Measurements from ENCODE around the gene TBATA. TPM values are rescaled to one million over a fixed set of nuclear protein-coding genes. Genes with fewer than 3 reads are reported as not detected.
"Not testable (repeated sequence)": the region's sequence is repeated elsewhere in the genome, so short reads cannot be mapped to it uniquely, and the experiment has no call there.

Gene TBATA
- total RNA-seq, 2 experiments from 2014 or later = not detected

DNA sequence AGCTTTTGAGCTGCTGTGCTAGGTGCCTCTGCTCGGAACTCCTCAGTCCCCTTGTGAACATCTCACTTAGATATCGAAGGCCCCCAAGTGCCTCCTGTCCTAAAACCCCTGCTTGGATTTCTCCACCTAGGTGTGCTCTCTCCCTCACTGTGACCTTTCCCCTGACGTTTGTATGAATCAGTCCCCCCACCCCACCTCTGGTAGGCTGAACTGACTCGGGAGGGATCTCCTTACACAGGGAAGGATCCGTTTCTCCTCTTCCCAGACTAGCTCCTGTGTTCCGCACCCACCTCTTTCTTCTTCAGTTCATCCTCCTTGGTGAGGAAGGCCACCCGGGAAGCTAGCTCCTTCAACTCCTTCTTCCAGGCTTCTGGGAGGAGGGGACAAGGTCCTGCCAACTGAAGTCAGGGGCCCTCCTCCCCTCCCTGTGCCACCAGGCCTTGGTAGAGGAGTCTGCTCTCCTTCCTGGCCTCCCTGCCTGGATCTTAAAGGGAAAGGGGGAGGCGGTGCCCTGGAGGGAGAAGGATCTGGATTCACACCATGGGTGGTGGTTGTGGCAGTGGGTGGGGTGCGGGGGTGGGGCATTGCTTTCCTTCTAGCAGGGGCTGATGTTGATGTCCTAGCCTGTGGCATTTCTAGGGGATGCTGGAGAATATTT lies 6.8 kb downstream of the TBATA start:
- Mint-ChIP-seq H3K36me3 (ENCODE audit: low read depth) (no peaks in the 10 kb centered on the region), H3K4me1 (no peaks in the 10 kb centered on the region), H3K27ac (no peak overlapping the region), H3K9me3 (ENCODE audit: low read depth) (no peaks in the 10 kb centered on the region), H3K4me3 (no peak overlapping the region), H3K27me3 (peaks cover 3% of the 10 kb centered on the region)
- ChIA-PET CTCF (no interaction called here), POLR2A (no interaction called here)
- ATAC-seq (no peak), DNase-seq (no peak)
- intact Hi-C loops (cut with DNase I, micrococcal nuclease) = no loop called here

DNA sequence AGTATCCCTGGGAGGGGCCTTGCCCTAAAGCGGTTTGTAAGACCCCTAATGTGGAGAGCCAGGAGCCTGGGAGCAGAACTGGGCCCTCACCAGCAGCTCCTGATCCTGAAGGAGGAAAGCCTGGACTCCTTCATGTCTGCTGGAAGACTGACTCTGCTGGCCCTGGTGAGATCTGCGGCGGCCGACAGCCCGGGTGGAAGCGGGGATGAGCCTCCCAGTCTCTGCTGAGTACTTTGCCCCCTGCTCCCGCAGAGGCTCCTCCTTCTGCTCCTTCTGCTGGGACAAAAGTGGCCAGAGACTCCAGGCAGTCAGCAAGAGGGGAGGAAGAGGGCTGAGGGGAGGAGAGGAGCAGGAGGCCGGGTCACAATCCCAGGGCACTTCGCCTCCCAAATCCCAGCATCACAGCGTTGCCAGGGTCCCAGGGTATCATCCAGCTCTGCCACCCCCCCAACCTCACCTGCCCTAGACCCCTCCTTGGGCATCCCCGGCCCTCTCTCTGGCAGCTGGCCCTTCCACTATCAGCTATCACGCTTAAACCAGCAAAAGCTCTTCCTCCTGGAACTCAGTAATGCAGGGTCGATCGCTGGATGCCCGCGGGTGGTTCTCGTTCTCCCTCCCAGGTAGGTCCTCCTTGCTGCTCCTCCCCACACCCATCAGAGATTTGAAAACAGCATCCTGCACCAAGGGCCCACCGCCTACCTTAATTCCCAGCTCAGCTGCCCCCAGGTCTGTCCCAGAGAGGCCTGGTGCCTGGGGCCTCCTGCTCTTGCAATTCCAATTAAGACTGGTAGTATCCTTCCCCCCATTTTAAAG lies 7.9 kb downstream of the TBATA start:
- CTCF ChIA-PET = no interaction called here
- intact Hi-C loops (cut with DNase I, micrococcal nuclease) = no loop called here
- DNase-seq = no peak
- ATAC-seq = no peak
- no peaks in the 10 kb centered on the region for H3K36me3 Mint-ChIP-seq (ENCODE audit: low read depth)
- H3K27me3 Mint-ChIP-seq = no peaks in the 10 kb centered on the region
- POLR2A ChIA-PET = no interaction called here
- no peak overlapping the region for H3K27ac Mint-ChIP-seq
- H3K4me3 Mint-ChIP-seq = no peak overlapping the region
- no peaks in the 10 kb centered on the region for H3K4me1 Mint-ChIP-seq
- H3K9me3 Mint-ChIP-seq (ENCODE audit: low read depth) = no peaks in the 10 kb centered on the region

DNA sequence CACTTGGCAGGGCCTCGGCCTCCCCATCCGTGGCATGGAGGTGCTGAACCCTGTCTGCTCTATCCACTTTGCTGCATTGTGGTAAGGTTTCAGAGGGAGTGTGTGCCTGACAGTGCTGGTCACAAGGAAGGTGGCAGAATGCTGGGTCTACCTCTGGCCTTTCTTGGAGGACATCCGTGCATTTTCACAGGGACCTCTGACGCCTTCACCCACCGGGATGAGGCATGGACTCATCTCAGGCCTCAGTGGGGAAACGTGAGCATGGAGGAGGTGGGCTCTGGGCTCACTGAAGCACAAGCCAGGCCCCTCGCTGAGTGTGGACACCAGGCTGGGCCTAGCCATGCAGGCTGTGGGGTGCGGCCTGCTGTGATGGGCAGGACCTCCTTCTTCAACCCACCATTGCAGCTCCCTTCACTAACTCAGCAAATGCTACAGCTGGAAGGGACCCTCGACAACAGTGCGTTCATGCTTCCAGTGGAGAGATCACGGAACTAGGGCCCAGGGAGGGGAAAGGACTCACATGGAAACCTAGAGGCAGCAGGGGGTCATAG lies 8.6 kb downstream of the TBATA start:
- H3K27me3 Mint-ChIP-seq = no peaks in the 10 kb centered on the region
- H3K27ac Mint-ChIP-seq = no peak overlapping the region
- ATAC-seq (no peak), DNase-seq (no peak)
- intact Hi-C loops (cut with DNase I, micrococcal nuclease) = no loop called here
- H3K4me3 Mint-ChIP-seq = no peak overlapping the region
- H3K9me3 Mint-ChIP-seq (ENCODE audit: low read depth) = no peaks in the 10 kb centered on the region
- POLR2A ChIA-PET = no interaction called here
- H3K4me1 Mint-ChIP-seq = no peaks in the 10 kb centered on the region
- CTCF ChIA-PET = no interaction called here
- H3K36me3 Mint-ChIP-seq (ENCODE audit: low read depth) = no peaks in the 10 kb centered on the region

DNA sequence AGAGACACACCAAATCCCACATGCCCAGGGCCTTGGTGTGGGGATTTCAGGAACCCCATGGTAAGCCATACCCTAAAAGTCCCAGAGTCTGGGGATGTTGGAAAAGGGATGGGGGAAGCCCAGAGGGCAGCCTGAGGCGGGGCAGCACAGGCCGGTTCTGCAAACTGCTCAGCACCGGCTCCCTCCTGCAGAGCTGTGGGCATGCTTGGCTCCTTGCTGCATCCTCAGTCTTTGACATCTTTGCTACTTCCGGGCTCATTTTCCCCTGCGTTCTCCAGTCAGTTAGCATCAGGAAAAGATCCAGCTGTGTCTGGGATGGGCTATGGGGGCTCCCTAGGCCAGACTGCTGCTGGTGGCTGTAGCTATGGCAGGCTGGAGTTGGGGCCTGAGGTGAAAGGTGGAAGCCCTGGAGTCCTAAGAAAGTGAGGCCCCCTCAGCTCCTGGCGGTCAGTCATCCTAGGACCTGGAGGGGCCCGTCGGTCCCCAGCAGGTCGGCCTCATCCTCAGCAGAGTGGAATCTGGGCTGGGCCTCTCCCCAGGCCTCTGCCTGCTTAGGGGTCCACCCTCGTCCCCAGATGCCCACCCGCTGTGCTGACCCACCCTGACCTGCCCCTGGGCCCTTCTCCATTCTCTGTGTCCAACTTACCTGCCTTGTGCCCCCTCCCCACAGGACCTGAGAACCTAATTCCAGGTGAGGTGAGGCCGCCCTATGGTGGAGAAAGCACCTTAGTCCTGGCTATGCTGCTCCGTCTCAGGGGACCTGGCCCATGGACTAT lies 9.3 kb downstream of the TBATA start:
- Mint-ChIP-seq H3K36me3 (ENCODE audit: low read depth) (no peaks in the 10 kb centered on the region), H3K27ac (no peak overlapping the region), H3K9me3 (ENCODE audit: low read depth) (no peaks in the 10 kb centered on the region), H3K27me3 (no peaks in the 10 kb centered on the region), H3K4me3 (no peak overlapping the region), H3K4me1 (no peaks in the 10 kb centered on the region)
- POLR2A ChIA-PET = no interaction called here
- DNase-seq (no peak), ATAC-seq (no peak)
- intact Hi-C loops (cut with DNase I, micrococcal nuclease) = no loop called here
- CTCF ChIA-PET = no interaction called here

DNA sequence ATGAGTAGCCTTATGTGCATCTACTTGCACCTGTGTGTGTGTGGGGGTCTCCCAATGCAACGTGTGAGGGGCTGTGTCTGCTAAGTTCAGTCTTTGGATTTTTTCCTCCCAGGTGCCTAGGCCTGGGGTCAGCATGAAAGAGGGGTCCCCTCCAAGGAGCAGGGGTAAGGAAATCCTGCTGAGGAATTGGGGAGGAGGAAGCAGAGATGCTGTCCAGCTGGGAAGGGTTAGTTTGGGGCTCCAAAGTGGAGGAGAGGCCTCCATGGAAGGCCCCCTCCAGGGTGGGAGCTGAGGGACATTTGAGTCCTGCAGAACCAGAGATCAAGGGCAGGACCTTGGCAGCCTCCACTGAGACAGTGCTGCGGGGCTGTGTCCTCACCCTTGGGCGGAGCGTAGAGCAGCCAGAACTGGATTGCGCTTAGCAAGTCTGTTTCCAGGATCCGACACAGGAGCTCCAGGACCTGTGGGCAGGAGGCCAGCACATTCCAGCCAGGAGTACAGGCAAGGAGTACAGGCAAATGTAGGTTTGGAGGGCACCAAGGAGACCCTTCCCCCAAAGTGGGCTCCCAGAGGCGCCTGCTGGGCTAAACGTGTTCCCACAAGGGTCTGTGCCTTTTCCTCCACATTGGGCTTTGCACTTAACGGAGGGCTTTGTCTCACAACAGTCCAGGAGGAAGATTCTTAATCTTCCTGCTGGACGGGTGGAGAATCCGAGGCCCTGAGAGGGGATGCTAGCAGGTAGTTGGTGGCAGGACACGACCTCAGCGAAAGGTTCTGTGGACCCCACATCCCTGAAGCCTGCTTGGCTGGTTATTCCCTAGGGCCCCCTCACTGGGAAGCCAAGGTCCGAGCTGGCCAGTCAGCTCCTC lies 10.1 kb downstream of the TBATA start:
- no peak for ATAC-seq
- ChIA-PET CTCF (interaction anchor here (0.6 kb wide), 1 partner anchor 150 kb away, joined by 3 read pairs; no protein-coding TSS in a partner anchor), POLR2A (no interaction called here)
- H3K4me1 Mint-ChIP-seq = no peaks in the 10 kb centered on the region
- H3K36me3 Mint-ChIP-seq (ENCODE audit: low read depth) = no peaks in the 10 kb centered on the region
- no peak overlapping the region for H3K4me3 Mint-ChIP-seq
- H3K27me3 Mint-ChIP-seq = no peaks in the 10 kb centered on the region
- H3K9me3 Mint-ChIP-seq (ENCODE audit: low read depth) = no peaks in the 10 kb centered on the region
- no peak for DNase-seq
- no peak overlapping the region for H3K27ac Mint-ChIP-seq
- intact Hi-C loops (cut with DNase I, micrococcal nuclease) = no loop called here

DNA sequence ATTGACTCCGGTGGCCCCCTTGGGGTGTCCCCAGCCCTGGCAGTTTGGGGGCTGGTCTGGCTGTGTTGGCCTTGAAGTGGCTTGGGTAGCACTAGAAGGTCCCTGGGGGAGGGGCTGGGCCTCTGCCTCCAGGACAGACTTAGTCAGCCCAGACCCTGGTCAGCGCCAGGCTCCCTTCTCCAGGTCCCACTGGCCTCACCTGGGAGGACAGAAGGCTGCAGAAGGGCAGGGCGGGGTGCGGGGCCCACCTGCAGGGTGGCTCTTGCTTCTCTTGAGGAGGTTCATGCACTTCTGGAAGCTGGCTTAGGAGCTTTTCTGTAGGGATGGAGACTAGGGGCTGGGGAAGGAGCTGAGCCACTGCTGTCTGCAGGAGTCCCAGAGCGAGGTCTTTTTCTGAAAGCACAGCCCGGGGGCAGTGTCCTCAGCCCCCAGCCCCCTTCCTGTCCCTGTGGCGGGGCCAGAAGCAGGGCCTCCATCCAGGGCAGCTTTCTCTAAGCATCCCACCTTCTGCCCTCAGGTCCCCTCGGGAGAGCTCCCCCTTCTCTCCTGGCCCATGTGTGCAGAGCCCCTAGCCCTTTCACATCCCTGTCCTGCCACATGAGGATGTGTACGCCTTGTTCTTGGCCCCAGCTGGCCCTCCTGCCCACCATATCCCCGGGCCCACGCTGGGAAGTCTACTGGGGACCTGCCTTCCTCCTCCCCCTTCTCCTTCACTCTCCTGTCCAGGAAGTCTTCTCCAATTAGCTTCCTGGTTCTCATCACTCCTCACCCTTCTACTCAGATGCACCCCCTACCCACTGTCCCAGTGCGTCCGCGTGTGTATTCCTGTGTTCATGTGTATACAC lies 11.0 kb downstream of the TBATA start:
- no peaks in the 10 kb centered on the region for H3K36me3 Mint-ChIP-seq (ENCODE audit: low read depth)
- ChIA-PET CTCF (interaction anchor here (0.6 kb wide), 2 partner anchors 19 to 151 kb away, joined by 3 read pairs; no protein-coding TSS in a partner anchor), POLR2A (no interaction called here)
- ATAC-seq = no peak
- H3K9me3 Mint-ChIP-seq (ENCODE audit: low read depth) = no peaks in the 10 kb centered on the region
- no peak overlapping the region for H3K4me3 Mint-ChIP-seq
- H3K27ac Mint-ChIP-seq = no peak overlapping the region
- intact Hi-C loops (cut with DNase I, micrococcal nuclease) = no loop called here
- DNase-seq = no peak
- H3K4me1 Mint-ChIP-seq = no peaks in the 10 kb centered on the region
- no peaks in the 10 kb centered on the region for H3K27me3 Mint-ChIP-seq

DNA sequence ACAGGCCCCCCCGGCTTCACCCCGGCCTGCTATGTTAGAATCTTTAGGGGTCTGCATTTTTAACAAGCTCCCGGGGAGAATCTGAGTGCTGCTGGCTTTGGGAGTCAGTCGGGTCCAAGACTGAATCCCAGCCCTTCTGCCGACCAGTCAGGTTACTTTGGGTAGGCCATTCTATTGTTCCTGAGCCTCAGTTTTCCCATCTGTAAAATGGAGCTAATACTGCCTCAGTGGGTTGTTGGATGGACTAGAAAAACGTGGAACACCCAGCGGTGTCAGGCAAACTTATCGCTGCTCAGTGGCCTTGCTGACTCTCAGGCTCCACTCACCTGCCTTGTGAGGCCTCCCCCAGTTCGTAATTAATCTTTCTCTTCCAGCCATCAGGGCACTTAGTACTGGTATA lies 11.7 kb downstream of the TBATA start:
- H3K4me3 Mint-ChIP-seq = no peak overlapping the region
- no peaks in the 10 kb centered on the region for H3K36me3 Mint-ChIP-seq (ENCODE audit: low read depth)
- DNase-seq (no peak), ATAC-seq (no peak)
- no peaks in the 10 kb centered on the region for H3K27me3 Mint-ChIP-seq
- no peaks in the 10 kb centered on the region for H3K4me1 Mint-ChIP-seq
- intact Hi-C loops (cut with DNase I, micrococcal nuclease) = no loop called here
- POLR2A ChIA-PET = no interaction called here
- CTCF ChIA-PET = interaction anchor here (0.6 kb wide), 1 partner anchor 20 kb away, joined by 3 read pairs; no protein-coding TSS in a partner anchor
- no peaks in the 10 kb centered on the region for H3K9me3 Mint-ChIP-seq (ENCODE audit: low read depth)
- H3K27ac Mint-ChIP-seq = no peak overlapping the region

DNA sequence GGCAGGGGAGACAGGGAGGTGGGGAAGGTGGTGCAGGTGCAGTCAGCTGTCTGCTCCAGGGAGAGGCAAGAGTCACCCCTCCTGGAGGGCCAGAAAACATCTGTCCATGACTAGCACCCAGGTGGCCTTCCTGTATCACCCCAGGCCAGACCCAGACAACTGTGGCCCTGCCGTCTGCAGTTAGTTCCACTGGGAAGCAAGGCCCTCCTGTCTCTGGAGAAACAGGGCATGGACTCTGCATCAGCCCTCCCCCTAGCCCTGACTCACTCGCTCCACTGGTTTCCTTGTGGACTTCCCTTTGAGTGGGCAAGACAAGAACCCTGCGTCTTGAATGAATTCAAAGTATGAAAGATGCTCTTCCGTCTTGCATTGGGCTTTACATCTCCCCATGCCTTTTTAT lies 12.6 kb downstream of the TBATA start:
- CTCF ChIA-PET = no interaction called here
- DNase-seq (no peak), ATAC-seq (no peak)
- Mint-ChIP-seq H3K4me1 (no peaks in the 10 kb centered on the region), H3K36me3 (ENCODE audit: low read depth) (no peaks in the 10 kb centered on the region), H3K27ac (no peak overlapping the region), H3K9me3 (ENCODE audit: low read depth) (no peaks in the 10 kb centered on the region), H3K27me3 (no peaks in the 10 kb centered on the region), H3K4me3 (no peak overlapping the region)
- POLR2A ChIA-PET = no interaction called here
- intact Hi-C loops (cut with DNase I, micrococcal nuclease) = no loop called here

DNA sequence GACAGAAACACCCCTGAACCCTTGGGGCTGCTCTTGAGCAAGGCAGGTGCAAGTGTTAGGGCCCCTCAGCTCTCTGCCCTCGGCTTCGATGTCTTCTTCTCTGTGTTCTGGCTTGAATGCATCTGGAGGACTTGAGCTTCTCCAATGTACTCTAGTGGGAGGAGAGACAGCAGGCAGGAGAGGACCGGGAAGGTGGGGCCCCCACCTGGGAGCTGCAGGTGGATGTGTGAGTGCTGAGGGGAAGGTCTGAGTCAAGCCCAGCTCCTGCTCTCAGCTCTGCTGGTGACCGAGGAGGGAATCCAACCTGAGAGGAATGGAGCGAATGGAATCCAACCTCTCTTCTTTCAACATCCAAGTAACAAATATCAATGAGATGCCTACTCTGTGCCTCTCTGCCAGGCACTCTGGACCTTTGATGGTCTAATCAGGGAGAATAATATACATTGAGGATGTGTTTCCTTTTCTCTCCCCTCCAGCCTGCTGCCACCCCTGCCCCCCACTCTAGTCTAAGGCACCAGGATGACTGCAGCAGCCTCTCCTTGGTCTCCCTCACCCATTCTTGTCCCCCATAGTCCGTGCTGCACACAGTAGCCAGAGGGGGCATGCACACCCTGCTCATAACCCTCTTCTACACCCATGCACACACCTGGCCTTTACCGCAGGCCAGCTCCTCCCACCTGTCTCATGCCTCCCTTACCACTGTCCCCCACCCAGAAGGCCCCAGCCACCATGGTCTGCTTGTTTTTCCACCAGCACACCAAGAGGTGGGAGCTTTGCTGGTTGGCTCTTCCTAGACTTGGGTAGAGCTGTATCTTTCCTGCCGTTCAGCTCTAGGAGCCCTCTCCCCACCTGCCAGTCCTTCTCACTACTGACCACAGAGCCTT lies 13.6 kb downstream of the TBATA start:
- Mint-ChIP-seq H3K4me3 (no peak overlapping the region), H3K4me1 (no peaks in the 10 kb centered on the region), H3K27me3 (peaks cover 2% of the 10 kb centered on the region), H3K36me3 (ENCODE audit: low read depth) (no peaks in the 10 kb centered on the region), H3K27ac (no peak overlapping the region), H3K9me3 (ENCODE audit: low read depth) (peaks cover 2% of the 10 kb centered on the region)
- ChIA-PET CTCF (interaction anchor here (0.6 to 0.7 kb wide), 2 partner anchors 32 to 1112 kb away, joined by 3 read pairs; no protein-coding TSS in a partner anchor), POLR2A (no interaction called here)
- DNase-seq (no peak), ATAC-seq (no peak)
- intact Hi-C loops (cut with DNase I, micrococcal nuclease) = no loop called here

DNA sequence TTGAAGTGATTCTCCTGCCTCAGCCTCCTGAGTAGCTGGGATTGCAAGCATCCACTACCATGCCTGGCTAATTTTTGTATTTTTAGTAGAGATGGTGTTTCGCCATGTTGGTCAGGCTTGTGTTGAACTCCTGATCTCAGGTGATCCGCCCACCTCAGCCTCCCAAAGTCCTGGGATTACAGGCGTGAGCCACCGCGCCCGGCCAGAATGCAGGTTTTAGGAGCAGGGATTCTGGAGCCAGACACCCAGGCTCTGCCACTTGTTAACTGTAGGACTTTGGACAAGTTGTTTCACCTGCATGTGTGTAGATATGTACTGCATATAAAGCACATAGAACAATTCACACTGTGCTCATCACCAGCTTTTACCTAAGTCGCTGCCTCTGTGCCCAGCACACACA lies 14.7 kb downstream of the TBATA start:
- ATAC-seq; CTCF ChIA-PET; DNase-seq; H3K36me3 Mint-ChIP-seq (ENCODE audit: low read depth); H3K9me3 Mint-ChIP-seq (ENCODE audit: low read depth); POLR2A ChIA-PET; H3K4me3 Mint-ChIP-seq; H3K27me3 Mint-ChIP-seq; intact Hi-C loops (cut with DNase I, micrococcal nuclease); H3K27ac Mint-ChIP-seq; H3K4me1 Mint-ChIP-seq: not testable (repeated sequence)
